ENCODE results near the gene TEX36.
"Not testable (repeated sequence)": the region's sequence is repeated elsewhere in the genome, so short reads cannot be mapped to it uniquely, and the experiment has no call there.

The TEX36 gene

DNA sequence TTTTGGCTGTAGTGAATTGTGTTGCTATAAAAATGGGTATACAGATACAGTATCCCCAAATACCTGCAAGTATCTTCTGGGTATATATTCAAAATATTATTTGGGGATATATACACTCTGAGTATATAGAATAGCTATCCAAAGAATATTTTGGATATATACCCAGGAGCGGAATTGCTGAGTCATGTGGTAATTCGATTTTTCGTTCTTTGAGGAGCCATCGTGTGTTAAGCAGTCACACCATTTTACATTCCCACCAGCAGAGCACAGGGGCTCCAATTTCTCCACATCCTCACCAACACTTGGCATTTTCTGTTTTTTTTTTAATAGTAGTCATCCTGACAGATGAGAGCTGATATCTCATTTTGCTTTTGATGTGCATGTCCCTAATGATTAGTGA lies 61.9 kb downstream of the TEX36 start:
- no CpG with 5 or more reads among the region's 4 CpGs for WGBS (ENCODE audit: insufficient coverage)
- POLR2A ChIA-PET: no interaction called here
- Histone ChIP-seq H3K4me3 (ENCODE audit: control insufficient read depth in 1 of 7, extremely low read depth in 1 of 7, insufficient read depth in 4 of 7, low read depth in 2 of 7, low read length in 6 of 7) (no peak overlapping the region), H3K9me3 (ENCODE audit: control extremely low read depth in 1 of 5, control insufficient read depth in 4 of 5, insufficient read depth in 2 of 5, low read depth in 1 of 5, low read length in 4 of 5) (peaks cover 0 to 7% (median 0%) of the 10 kb centered on the region in 5 experiments), H3K27me3 (replicated peaks in 2 of 5; ENCODE audit: control insufficient read depth in 4 of 5, insufficient read depth in 5 of 5, low read length in 4 of 5) (peaks cover 0 to 20% (median 2%) of the 10 kb centered on the region in 5 experiments), H3K4me1 (ENCODE audit: control extremely low read depth in 1 of 4, control insufficient read depth in 4 of 4, insufficient read depth in 4 of 4, low read length in 3 of 4) (no peaks in the 10 kb centered on the region), H3K27ac (ENCODE audit: insufficient read depth in 1 of 2, low read depth in 1 of 2, low read length in 2 of 2, poor library complexity in 1 of 2, severe bottlenecking in 2 of 2) (no peak overlapping the region), H3K36me3 (ENCODE audit: control insufficient read depth in 4 of 4, insufficient read depth in 4 of 4, low read length in 3 of 4) (no peaks in the 10 kb centered on the region)
- no peak for DNase-seq
- CTCF ChIA-PET: interaction anchor here (1.3 kb wide), 1 partner anchor 8 kb away, joined by 7 read pairs; no protein-coding TSS in a partner anchor

DNA sequence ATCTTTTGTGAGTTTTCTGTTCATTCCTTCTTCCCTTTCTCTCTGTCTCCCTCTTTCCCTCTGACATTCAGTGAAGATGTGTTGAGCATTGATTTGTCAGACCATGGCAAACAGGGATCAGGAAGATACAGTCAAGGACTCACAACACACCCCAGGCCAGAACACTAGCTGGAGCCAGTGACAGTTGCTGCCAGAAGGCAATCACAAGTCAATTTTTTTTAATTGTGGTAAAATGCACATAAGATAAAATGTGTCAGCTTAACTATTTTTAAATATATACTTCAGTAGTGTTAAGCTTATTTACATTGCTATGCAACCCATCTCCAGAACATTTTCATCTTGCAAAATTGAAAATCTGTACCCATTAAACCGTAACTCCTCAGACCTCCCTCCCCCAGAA lies 62.6 kb downstream of the TEX36 start:
- CTCF ChIA-PET: interaction anchor here (1.3 kb wide), 1 partner anchor 9 kb away, joined by 7 read pairs; no protein-coding TSS in a partner anchor
- POLR2A ChIA-PET: no interaction called here
- no peaks in the 10 kb centered on the region for H3K36me3 ChIP-seq (ENCODE audit: control insufficient read depth in 4 of 4, insufficient read depth in 4 of 4, low read length in 3 of 4)
- no peak overlapping the region for H3K27ac ChIP-seq (ENCODE audit: insufficient read depth in 1 of 2, low read depth in 1 of 2, low read length in 2 of 2, poor library complexity in 1 of 2, severe bottlenecking in 2 of 2)
- DNase-seq: no peak
- H3K4me1 ChIP-seq (ENCODE audit: control extremely low read depth in 1 of 4, control insufficient read depth in 4 of 4, insufficient read depth in 4 of 4, low read length in 3 of 4): no peaks in the 10 kb centered on the region
- H3K27me3 ChIP-seq (replicated peaks in 2 of 5; ENCODE audit: control insufficient read depth in 4 of 5, insufficient read depth in 5 of 5, low read length in 4 of 5): peaks cover 0 to 14% (median 0%) of the 10 kb centered on the region in 5 experiments
- peaks cover 0 to 7% (median 0%) of the 10 kb centered on the region in 5 experiments for H3K9me3 ChIP-seq (ENCODE audit: control extremely low read depth in 1 of 5, control insufficient read depth in 4 of 5, insufficient read depth in 2 of 5, low read depth in 1 of 5, low read length in 4 of 5)
- H3K4me3 ChIP-seq (ENCODE audit: control insufficient read depth in 1 of 7, extremely low read depth in 1 of 7, insufficient read depth in 4 of 7, low read depth in 2 of 7, low read length in 6 of 7): no peak overlapping the region
- no CpG with 5 or more reads among the region's 1 CpG for WGBS (ENCODE audit: insufficient coverage)

DNA sequence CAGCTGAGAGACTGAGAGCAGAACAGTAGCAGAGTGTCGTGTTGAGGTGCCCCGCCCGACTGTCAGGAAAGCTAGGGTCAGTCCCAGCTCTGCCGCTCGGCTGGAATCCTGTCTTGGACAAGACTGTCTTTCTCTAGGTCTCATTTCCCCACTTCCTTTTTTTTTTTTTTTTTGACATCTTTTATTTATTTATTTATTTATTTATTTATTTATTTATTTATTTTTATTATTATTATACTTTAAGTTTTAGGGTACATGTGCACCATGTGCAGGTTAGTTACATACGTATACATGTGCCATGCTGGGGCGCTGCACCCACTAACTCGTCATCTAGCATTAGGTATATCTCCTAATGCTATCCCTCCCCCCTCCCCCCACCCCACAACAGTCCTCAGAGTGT lies 69.9 kb downstream of the TEX36 start:
- H3K9me3 ChIP-seq (ENCODE audit: control extremely low read depth in 1 of 5, control insufficient read depth in 4 of 5, insufficient read depth in 2 of 5, low read depth in 1 of 5, low read length in 4 of 5); H3K27me3 ChIP-seq (replicated peaks in 2 of 5; ENCODE audit: control insufficient read depth in 4 of 5, insufficient read depth in 5 of 5, low read length in 4 of 5); H3K4me3 ChIP-seq (ENCODE audit: control insufficient read depth in 1 of 7, extremely low read depth in 1 of 7, insufficient read depth in 4 of 7, low read depth in 2 of 7, low read length in 6 of 7); POLR2A ChIA-PET; CTCF ChIA-PET; DNase-seq; H3K36me3 ChIP-seq (ENCODE audit: control insufficient read depth in 4 of 4, insufficient read depth in 4 of 4, low read length in 3 of 4); H3K4me1 ChIP-seq (ENCODE audit: control extremely low read depth in 1 of 4, control insufficient read depth in 4 of 4, insufficient read depth in 4 of 4, low read length in 3 of 4); H3K27ac ChIP-seq (ENCODE audit: insufficient read depth in 1 of 2, low read depth in 1 of 2, low read length in 2 of 2, poor library complexity in 1 of 2, severe bottlenecking in 2 of 2): not testable (repeated sequence)
- no CpG with 5 or more reads among the region's 8 CpGs for WGBS (ENCODE audit: insufficient coverage)

DNA sequence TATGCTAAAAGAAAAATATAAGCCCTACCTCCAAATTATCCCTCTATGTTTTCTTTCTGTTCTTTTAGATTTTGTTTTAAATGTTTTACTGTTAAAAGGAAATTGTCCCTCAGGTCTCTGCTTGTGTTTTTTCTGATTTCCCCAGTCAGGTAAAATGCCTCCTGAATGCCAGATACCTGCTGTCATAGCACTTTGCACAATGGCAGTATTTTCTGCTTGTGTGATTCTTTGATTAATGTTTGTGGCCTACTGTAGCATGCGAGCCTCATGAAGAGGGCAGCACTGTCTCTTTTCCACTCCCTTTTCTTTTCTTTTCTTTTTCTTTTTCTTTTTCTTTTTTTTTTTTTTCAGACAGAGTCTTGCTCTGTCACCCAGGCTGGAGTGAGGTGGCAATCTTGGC lies 71.2 kb downstream of the TEX36 start:
- Histone ChIP-seq H3K27me3 (replicated peaks in 2 of 5; ENCODE audit: control insufficient read depth in 4 of 5, insufficient read depth in 5 of 5, low read length in 4 of 5) (peaks cover 0 to 2% (median 0%) of the 10 kb centered on the region in 5 experiments), H3K9me3 (ENCODE audit: control extremely low read depth in 1 of 5, control insufficient read depth in 4 of 5, insufficient read depth in 2 of 5, low read depth in 1 of 5, low read length in 4 of 5) (no peaks in the 10 kb centered on the region), H3K4me3 (ENCODE audit: control insufficient read depth in 1 of 7, extremely low read depth in 1 of 7, insufficient read depth in 4 of 7, low read depth in 2 of 7, low read length in 6 of 7) (no peak overlapping the region), H3K4me1 (ENCODE audit: control extremely low read depth in 1 of 4, control insufficient read depth in 4 of 4, insufficient read depth in 4 of 4, low read length in 3 of 4) (no peaks in the 10 kb centered on the region), H3K36me3 (ENCODE audit: control insufficient read depth in 4 of 4, insufficient read depth in 4 of 4, low read length in 3 of 4) (no peaks in the 10 kb centered on the region), H3K27ac (ENCODE audit: insufficient read depth in 1 of 2, low read depth in 1 of 2, low read length in 2 of 2, poor library complexity in 1 of 2, severe bottlenecking in 2 of 2) (no peak overlapping the region)
- ChIA-PET CTCF (no interaction called here), POLR2A (no interaction called here)
- no CpG with 5 or more reads among the region's 1 CpG for WGBS (ENCODE audit: insufficient coverage)
- no peak for DNase-seq

DNA sequence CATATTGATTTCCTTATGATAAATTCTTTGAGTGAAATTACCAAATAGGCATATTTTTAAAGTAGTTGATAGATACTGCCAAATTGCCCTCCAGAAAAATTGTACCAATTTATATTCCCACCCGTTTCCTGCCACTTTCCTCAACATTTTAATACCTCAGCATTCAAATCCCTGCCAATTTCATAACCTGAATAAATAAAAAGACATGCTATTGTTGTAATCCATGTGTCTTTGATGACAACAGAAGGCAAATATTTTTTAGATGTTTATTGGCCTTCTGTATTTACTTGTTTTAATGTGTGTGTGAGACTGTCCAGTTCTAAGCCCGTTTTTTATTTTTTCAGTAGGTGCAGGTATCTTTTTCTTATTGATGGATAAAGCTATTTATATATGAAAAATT lies 71.7 kb downstream of the TEX36 start:
- Histone ChIP-seq H3K4me3 (ENCODE audit: control insufficient read depth in 1 of 7, extremely low read depth in 1 of 7, insufficient read depth in 4 of 7, low read depth in 2 of 7, low read length in 6 of 7) (no peak overlapping the region), H3K36me3 (ENCODE audit: control insufficient read depth in 4 of 4, insufficient read depth in 4 of 4, low read length in 3 of 4) (no peaks in the 10 kb centered on the region), H3K27ac (ENCODE audit: insufficient read depth in 1 of 2, low read depth in 1 of 2, low read length in 2 of 2, poor library complexity in 1 of 2, severe bottlenecking in 2 of 2) (no peak overlapping the region), H3K27me3 (replicated peaks in 2 of 5; ENCODE audit: control insufficient read depth in 4 of 5, insufficient read depth in 5 of 5, low read length in 4 of 5) (peaks cover 0 to 2% (median 0%) of the 10 kb centered on the region in 5 experiments), H3K9me3 (ENCODE audit: control extremely low read depth in 1 of 5, control insufficient read depth in 4 of 5, insufficient read depth in 2 of 5, low read depth in 1 of 5, low read length in 4 of 5) (no peaks in the 10 kb centered on the region), H3K4me1 (ENCODE audit: control extremely low read depth in 1 of 4, control insufficient read depth in 4 of 4, insufficient read depth in 4 of 4, low read length in 3 of 4) (no peaks in the 10 kb centered on the region)
- no CpG with 5 or more reads among the region's 2 CpGs for WGBS (ENCODE audit: insufficient coverage)
- DNase-seq: no peak
- POLR2A ChIA-PET: no interaction called here
- CTCF ChIA-PET: no interaction called here

DNA sequence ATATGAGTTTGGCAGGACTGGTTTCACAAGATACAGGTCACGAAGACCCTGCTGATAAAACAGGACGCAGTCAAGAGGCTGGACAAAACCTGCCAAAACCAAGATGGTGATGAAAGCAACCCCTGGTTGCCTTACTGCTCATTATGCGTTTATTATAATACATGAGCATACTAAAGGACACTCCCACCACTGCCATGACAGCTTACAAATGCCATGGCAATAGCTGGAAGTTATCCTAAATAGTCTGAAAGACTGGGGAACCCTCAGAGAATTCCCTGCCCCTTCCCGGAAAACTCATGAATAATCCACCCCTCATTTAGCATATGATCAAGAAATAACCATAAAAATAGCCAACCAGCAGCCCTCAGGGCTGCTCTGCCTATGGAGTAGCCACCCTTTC lies 73.1 kb downstream of the TEX36 start:
- DNase-seq: no peak
- Histone ChIP-seq H3K36me3 (ENCODE audit: control insufficient read depth in 4 of 4, insufficient read depth in 4 of 4, low read length in 3 of 4) (no peaks in the 10 kb centered on the region), H3K4me1 (ENCODE audit: control extremely low read depth in 1 of 4, control insufficient read depth in 4 of 4, insufficient read depth in 4 of 4, low read length in 3 of 4) (no peaks in the 10 kb centered on the region), H3K4me3 (ENCODE audit: control insufficient read depth in 1 of 7, extremely low read depth in 1 of 7, insufficient read depth in 4 of 7, low read depth in 2 of 7, low read length in 6 of 7) (no peak overlapping the region), H3K27me3 (replicated peaks in 2 of 5; ENCODE audit: control insufficient read depth in 4 of 5, insufficient read depth in 5 of 5, low read length in 4 of 5) (peaks cover 0 to 2% (median 0%) of the 10 kb centered on the region in 5 experiments), H3K9me3 (ENCODE audit: control extremely low read depth in 1 of 5, control insufficient read depth in 4 of 5, insufficient read depth in 2 of 5, low read depth in 1 of 5, low read length in 4 of 5) (no peaks in the 10 kb centered on the region), H3K27ac (ENCODE audit: insufficient read depth in 1 of 2, low read depth in 1 of 2, low read length in 2 of 2, poor library complexity in 1 of 2, severe bottlenecking in 2 of 2) (no peak overlapping the region)
- ChIA-PET CTCF (no interaction called here), POLR2A (no interaction called here)
- 97% methylated on average over 4 of the region's 4 CpGs for WGBS (ENCODE audit: insufficient coverage)

DNA sequence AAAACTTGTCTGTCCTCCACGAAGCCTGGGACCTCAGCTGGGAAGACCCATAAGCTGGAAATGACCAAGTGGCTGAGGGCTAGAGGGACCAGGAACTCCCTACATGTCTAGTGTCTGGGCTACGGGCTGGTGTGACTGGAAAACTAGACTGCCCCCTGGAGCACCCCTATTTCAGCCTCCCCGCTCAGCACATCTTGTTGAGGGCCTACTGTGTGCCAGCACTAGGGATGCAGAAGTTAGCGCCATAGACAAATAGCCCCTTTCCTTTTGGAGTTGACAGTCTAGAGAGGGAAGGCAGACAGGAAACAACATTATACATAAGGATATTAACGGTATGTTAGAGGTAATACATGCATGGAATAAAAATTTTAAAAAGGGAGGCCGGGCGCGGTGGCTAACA lies 74.5 kb downstream of the TEX36 start:
- POLR2A ChIA-PET: no interaction called here
- H3K9me3 ChIP-seq (ENCODE audit: control extremely low read depth in 1 of 5, control insufficient read depth in 4 of 5, insufficient read depth in 2 of 5, low read depth in 1 of 5, low read length in 4 of 5): no peaks in the 10 kb centered on the region
- no peaks in the 10 kb centered on the region for H3K36me3 ChIP-seq (ENCODE audit: control insufficient read depth in 4 of 4, insufficient read depth in 4 of 4, low read length in 3 of 4)
- no peaks in the 10 kb centered on the region for H3K4me1 ChIP-seq (ENCODE audit: control extremely low read depth in 1 of 4, control insufficient read depth in 4 of 4, insufficient read depth in 4 of 4, low read length in 3 of 4)
- no peak overlapping the region for H3K27ac ChIP-seq (ENCODE audit: insufficient read depth in 1 of 2, low read depth in 1 of 2, low read length in 2 of 2, poor library complexity in 1 of 2, severe bottlenecking in 2 of 2)
- no peak overlapping the region for H3K4me3 ChIP-seq (ENCODE audit: control insufficient read depth in 1 of 7, extremely low read depth in 1 of 7, insufficient read depth in 4 of 7, low read depth in 2 of 7, low read length in 6 of 7)
- CTCF ChIA-PET: no interaction called here
- no peak for DNase-seq
- peaks cover 0 to 2% (median 0%) of the 10 kb centered on the region in 5 experiments for H3K27me3 ChIP-seq (replicated peaks in 2 of 5; ENCODE audit: control insufficient read depth in 4 of 5, insufficient read depth in 5 of 5, low read length in 4 of 5)
- WGBS (ENCODE audit: insufficient coverage): 100% methylated on average over 3 of the region's 8 CpGs

Data from common myeloid progenitor, CD34-positive (primary cell).